Gastrocnemius medialis (tissue), 4 donors: ENCODE measurements around the gene RALGAPA2. TPM values are rescaled to one million over a fixed set of nuclear protein-coding genes. Genes with fewer than 3 reads are reported as not detected.

Experiments used
- ATAC-seq, 2 donors: fragments of 150-250 bp; one replicate each; pipeline ENCODE4 v1.9.1; 2016
- DNase-seq, 2 donors: peaks; one replicate each; pipeline ENCODE4 v3.0.0-alpha.2; 2019
- H3K27ac ChIP-seq, 4 donors: fragments of 200-600 bp; sonication (generic); 1 replicate in 1 of 4; 2 replicates in 3 of 4; pipeline ENCODE4 v1.5.1; 2016 to 2018; ENCODE audit warnings: mild to moderate bottlenecking in 2 of 4, moderate library complexity in 1 of 4
- H3K27me3 ChIP-seq, 3 donors: fragments of 200-600 bp; sonication (generic) in 2 of 3; 1 replicate in 1 of 3; 2 replicates in 2 of 3; pipeline versions ENCODE4 v1.5.1 to v1.6.0; 2016 to 2019; ENCODE audit warnings: mild to moderate bottlenecking in 1 of 3, moderate library complexity in 1 of 3
- H3K36me3 ChIP-seq, 2 donors: fragments of 200-600 bp; sonication (generic) in 1 of 2; one replicate each; pipeline ENCODE4 v1.5.1; 2017 to 2018
- H3K4me1 ChIP-seq, 2 donors: fragments of 200-600 bp; sonication (generic) in 1 of 2; one replicate each; pipeline ENCODE4 v1.5.1; 2016 to 2017; ENCODE audit warnings: mild to moderate bottlenecking in 2 of 2
- H3K4me3 ChIP-seq, 4 donors: fragments of 200-600 bp; sonication (generic) in 3 of 4; 1 replicate in 1 of 4; 2 replicates in 3 of 4; pipeline ENCODE4 v1.5.1; 2016 to 2019; ENCODE audit warnings: mild to moderate bottlenecking in 2 of 4
- H3K9me3 ChIP-seq, 3 donors: fragments of 200-600 bp; sonication (generic) in 2 of 3; 1 replicate in 1 of 3; 2 replicates in 2 of 3; pipeline ENCODE4 v1.5.1; 2016 to 2019
- CTCF ChIP-seq, 5 experiments: fragments of 450-650 bp in 3 of 5; fragments of 200-600 bp in 2 of 5; sonication (generic) in 2 of 5; IDR thresholded peaks in 4 of 5; conservative IDR thresholded peaks in 1 of 5; 1 replicate in 4 of 5; 2 replicates in 1 of 5; pipeline ENCODE4 v1.5.1; 2016 to 2019; ENCODE audit warnings: antibody characterized with exemption in 5 of 5, mild to moderate bottlenecking in 3 of 5, moderate library complexity in 3 of 5
- POLR2A ChIP-seq, 2 donors: fragments of 450-650 bp; IDR thresholded peaks; one replicate each; pipeline ENCODE4 v1.6.1; 2017; ENCODE audit warnings: antibody characterized with exemption in 2 of 2, mild to moderate bottlenecking in 2 of 2, moderate library complexity in 2 of 2
- in situ Hi-C, 4 donors: fragments of 200-750 bp; cut with MboI; loops; one replicate each; pipeline versions ENCODE4 v1.15.0 to v1.8.0; 2017; ENCODE audit warnings: low sequenced_read_pairs in 4 of 4
- intact Hi-C: fragments of 100-400 bp; cut with DNase I; formaldehyde crosslinking; loops from one replicate; pipeline ENCODE4 v1.15.1; 2023; ENCODE audit warnings: low total_unique reads
- total RNA-seq, 4 donors: library from RNA; depleted of rRNA; stranded (reverse); fragments of >200 nt; gene quantifications; one replicate each; pipeline versions ENCODE4 v1.1.0 to v1.2.3, GENCODE V29; 2016

The RALGAPA2 gene
- total RNA-seq, 4 donors from 2014 or later, result 43.2 to 56.9 (median 52.0) TPM

GRCh38 chr20:20627471-20627870 is 85.0 kb downstream of the RALGAPA2 start:
- intact Hi-C loops, result no loop called here
- no peaks in the 10 kb centered on the region for H3K27me3 ChIP-seq
- H3K27ac ChIP-seq, result no peak overlapping the region
- peaks cover 0 to 1% of the 10 kb centered on the region in 2 donors for H3K4me1 ChIP-seq
- no peak overlapping the region for H3K4me3 ChIP-seq
- peaks cover 0 to 51% of the 10 kb centered on the region in 2 donors for H3K36me3 ChIP-seq
- DNase-seq (no peak), ATAC-seq (no peak)
- in situ Hi-C loops, result no loop called here
- H3K9me3 ChIP-seq, result no peaks in the 10 kb centered on the region
- TF ChIP-seq POLR2A (IDR thresholded peaks at IDR 0.05), result no peak
- TF ChIP-seq CTCF (IDR thresholded peaks at IDR 0.05 in 4 of 5, conservative IDR thresholded peaks at IDR 0.05 in 1 of 5), result no peak

- TF ChIP-seq CTCF (IDR thresholded peaks at IDR 0.05 in 4 of 5, conservative IDR thresholded peaks at IDR 0.05 in 1 of 5), result no peak
- no peak for TF ChIP-seq POLR2A (IDR thresholded peaks at IDR 0.05)
- no peaks in the 10 kb centered on the region for H3K27me3 ChIP-seq
- H3K36me3 ChIP-seq, result peaks cover 0 to 42% of the 10 kb centered on the region in 2 donors
These were observed 87.5 kb downstream of the RALGAPA2 start for GRCh38 chr20:20624914-20625313.

GRCh38 chr20:20621195-20621594 is 91.2 kb downstream of the RALGAPA2 start:
- DNase-seq, result no peak
- intact Hi-C loops, result no loop called here
- Histone ChIP-seq H3K27me3 (no peaks in the 10 kb centered on the region), H3K4me3 (no peak overlapping the region), H3K36me3 (peaks cover 0 to 36% of the 10 kb centered on the region in 2 donors), H3K9me3 (no peaks in the 10 kb centered on the region), H3K4me1 (peaks cover 10% of the 10 kb centered on the region in 2 donors), H3K27ac (no peak overlapping the region)
- no peak for TF ChIP-seq CTCF (IDR thresholded peaks at IDR 0.05 in 4 of 5, conservative IDR thresholded peaks at IDR 0.05 in 1 of 5)
- no peak for TF ChIP-seq POLR2A (IDR thresholded peaks at IDR 0.05)
- in situ Hi-C loops, result no loop called here
- no peak for ATAC-seq

More at GRCh38 chr20:20624914-20625313, 87.5 kb downstream of the RALGAPA2 start:
- intact Hi-C loops (no loop called here), in situ Hi-C loops (no loop called here)
- Histone ChIP-seq H3K4me1 (peaks cover 10% of the 10 kb centered on the region in 2 donors), H3K9me3 (no peaks in the 10 kb centered on the region), H3K27ac (no peak overlapping the region), H3K4me3 (no peak overlapping the region)
- ATAC-seq (no peak), DNase-seq (no peak)

- Histone ChIP-seq H3K4me3 (no peak overlapping the region), H3K9me3 (no peaks in the 10 kb centered on the region), H3K27me3 (no peaks in the 10 kb centered on the region), H3K4me1 (no peaks in the 10 kb centered on the region), H3K27ac (no peak overlapping the region), H3K36me3 (peaks cover 0 to 45% of the 10 kb centered on the region in 2 donors)
- DNase-seq, result no peak
- intact Hi-C loops, result no loop called here
- in situ Hi-C loops, result no loop called here
- TF ChIP-seq POLR2A (IDR thresholded peaks at IDR 0.05) (no peak), CTCF (IDR thresholded peaks at IDR 0.05 in 4 of 5, conservative IDR thresholded peaks at IDR 0.05 in 1 of 5) (no peak)
- no peak for ATAC-seq
These were observed 98.1 kb downstream of the RALGAPA2 start for GRCh38 chr20:20614391-20614790.

GRCh38 chr20:20612251-20612650 is 100.2 kb downstream of the RALGAPA2 start:
- ATAC-seq, result no peak
- Histone ChIP-seq H3K4me3 (no peak overlapping the region), H3K27me3 (no peaks in the 10 kb centered on the region), H3K4me1 (no peaks in the 10 kb centered on the region), H3K36me3 (peaks cover 0 to 29% of the 10 kb centered on the region in 2 donors), H3K9me3 (no peaks in the 10 kb centered on the region), H3K27ac (no peak overlapping the region)
- intact Hi-C loops (no loop called here), in situ Hi-C loops (no loop called here)
- DNase-seq, result no peak
- TF ChIP-seq CTCF (IDR thresholded peaks at IDR 0.05 in 4 of 5, conservative IDR thresholded peaks at IDR 0.05 in 1 of 5), result no peak
- no peak for TF ChIP-seq POLR2A (IDR thresholded peaks at IDR 0.05)
